ENCODE measurements around the gene SLC25A24. TPM values are rescaled to one million over a fixed set of nuclear protein-coding genes. Genes with fewer than 3 reads are reported as not detected.
A peak's percentile ranks its signal among the peaks of the same experiment; 100 is the strongest.

Gene SLC25A24
- total and polyA plus RNA-seq, 2 of the 13 experiments (the other 11 are each of a cell fraction or from before 2014, with no cell fraction given), result 8.0 to 12.4 TPM

DNA sequence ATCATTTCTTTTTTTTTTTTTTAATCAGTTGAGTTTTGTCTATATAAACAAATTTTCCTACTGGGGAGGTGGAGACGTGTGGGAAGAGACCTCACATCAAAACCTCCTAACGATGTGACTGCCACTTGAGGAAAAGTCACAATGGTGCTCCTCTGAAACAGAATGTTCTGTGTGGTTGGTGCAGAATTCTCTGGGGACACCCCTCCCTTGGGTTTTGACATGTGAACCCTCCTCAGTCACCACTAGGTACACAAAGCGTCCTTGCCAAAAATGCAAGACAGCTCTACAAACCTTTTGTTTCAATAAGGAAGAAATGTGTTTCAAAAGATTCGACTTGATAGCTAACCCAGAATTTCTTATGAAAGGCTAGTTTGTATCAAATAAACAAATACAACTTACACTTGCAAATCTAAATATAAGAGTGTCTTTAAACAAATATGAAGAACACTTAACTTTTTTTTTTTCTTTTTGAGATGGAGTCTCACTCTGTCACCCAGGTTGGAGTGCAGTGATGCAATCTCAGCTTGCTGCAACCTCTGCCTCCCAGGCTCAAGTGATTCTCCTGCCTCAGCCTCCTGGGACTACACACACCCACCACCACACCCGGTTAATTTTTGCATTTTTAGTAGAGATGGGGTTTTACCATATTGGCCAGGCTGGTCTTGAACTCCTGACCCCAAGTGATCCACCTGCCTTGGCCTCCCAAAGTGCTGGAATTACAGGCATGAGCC, 9.3 kb downstream of the SLC25A24 start (continued):
- TF ChIP-seq, protein P1, sequence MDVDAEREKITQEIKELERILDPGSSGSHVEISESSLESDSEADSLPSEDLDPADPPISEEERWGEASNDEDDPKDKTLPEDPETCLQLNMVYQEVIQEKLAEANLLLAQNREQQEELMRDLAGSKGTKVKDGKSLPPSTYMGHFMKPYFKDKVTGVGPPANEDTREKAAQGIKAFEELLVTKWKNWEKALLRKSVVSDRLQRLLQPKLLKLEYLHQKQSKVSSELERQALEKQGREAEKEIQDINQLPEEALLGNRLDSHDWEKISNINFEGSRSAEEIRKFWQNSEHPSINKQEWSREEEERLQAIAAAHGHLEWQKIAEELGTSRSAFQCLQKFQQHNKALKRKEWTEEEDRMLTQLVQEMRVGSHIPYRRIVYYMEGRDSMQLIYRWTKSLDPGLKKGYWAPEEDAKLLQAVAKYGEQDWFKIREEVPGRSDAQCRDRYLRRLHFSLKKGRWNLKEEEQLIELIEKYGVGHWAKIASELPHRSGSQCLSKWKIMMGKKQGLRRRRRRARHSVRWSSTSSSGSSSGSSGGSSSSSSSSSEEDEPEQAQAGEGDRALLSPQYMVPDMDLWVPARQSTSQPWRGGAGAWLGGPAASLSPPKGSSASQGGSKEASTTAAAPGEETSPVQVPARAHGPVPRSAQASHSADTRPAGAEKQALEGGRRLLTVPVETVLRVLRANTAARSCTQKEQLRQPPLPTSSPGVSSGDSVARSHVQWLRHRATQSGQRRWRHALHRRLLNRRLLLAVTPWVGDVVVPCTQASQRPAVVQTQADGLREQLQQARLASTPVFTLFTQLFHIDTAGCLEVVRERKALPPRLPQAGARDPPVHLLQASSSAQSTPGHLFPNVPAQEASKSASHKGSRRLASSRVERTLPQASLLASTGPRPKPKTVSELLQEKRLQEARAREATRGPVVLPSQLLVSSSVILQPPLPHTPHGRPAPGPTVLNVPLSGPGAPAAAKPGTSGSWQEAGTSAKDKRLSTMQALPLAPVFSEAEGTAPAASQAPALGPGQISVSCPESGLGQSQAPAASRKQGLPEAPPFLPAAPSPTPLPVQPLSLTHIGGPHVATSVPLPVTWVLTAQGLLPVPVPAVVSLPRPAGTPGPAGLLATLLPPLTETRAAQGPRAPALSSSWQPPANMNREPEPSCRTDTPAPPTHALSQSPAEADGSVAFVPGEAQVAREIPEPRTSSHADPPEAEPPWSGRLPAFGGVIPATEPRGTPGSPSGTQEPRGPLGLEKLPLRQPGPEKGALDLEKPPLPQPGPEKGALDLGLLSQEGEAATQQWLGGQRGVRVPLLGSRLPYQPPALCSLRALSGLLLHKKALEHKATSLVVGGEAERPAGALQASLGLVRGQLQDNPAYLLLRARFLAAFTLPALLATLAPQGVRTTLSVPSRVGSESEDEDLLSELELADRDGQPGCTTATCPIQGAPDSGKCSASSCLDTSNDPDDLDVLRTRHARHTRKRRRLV (CRISPR knock-in tag; IDR thresholded peaks at IDR 0.05), result no peak

DNA sequence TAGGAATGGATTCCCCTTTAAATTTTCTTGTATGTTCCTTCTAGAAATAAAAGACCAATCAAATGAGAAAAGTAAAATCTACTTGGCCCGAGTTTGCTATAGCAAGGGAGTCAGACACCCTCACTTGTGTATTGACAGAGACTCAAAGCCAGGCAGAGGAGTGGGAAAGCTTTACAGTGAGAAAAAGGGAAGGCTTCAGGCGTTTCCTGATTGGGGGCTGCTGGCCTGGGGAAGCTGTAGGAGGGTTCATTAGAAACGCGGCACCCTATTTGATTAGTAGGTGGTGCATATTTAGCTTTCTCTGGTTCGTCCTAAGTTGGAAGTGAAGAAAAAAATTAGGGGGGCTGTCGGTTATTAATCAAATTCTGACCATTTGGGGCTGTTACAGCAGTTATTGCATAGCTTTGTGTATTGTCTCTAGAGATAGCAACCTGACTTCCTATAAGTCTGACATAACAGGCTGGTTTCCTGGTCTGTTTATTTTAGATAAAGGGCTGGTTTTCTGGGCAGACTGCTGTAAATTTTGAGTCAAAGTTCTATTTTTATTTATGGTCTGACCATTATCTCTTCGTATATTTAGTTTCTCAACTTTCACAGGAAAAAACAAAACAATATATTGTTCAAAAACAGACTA, 10.0 kb downstream of the SLC25A24 start:
- in situ Hi-C loops (cut with HindIII; ENCODE audit: extremely low pct_ligation_motif_present, low pct_unique_long_range_greater_than_20kb) (no loop called here), intact Hi-C loops (cut with micrococcal nuclease; ENCODE audit: unreplicated experiment) (no loop called here)
- Histone ChIP-seq H3K27ac (ENCODE audit: extremely low read length, insufficient read depth, low read length) (no peak overlapping the region), H3K79me2 (ENCODE audit: insufficient read depth, low read length) (no peaks in the 10 kb centered on the region), H2AFZ (ENCODE audit: low read length) (no peak overlapping the region), H3K36me3 (replicated peaks in 1 of 2; ENCODE audit: control insufficient read depth in 1 of 2, insufficient read depth in 2 of 2, low read length in 2 of 2) (0 out of 5 replicates have a peak, but pooled peaks cover 0 to 7% of the 10 kb centered on the region in 2 experiments), H4K20me1 (ENCODE audit: insufficient read depth, low read length) (no peaks in the 10 kb centered on the region), H3K4me2 (ENCODE audit: low read depth, low read length) (no peak overlapping the region), H3K9me3 (ENCODE audit: low read length) (peaks cover 5% of the 10 kb centered on the region; the same call in 1 of the 2 replicates), H3K9ac (ENCODE audit: insufficient read depth, low read depth, low read length) (no peak overlapping the region), H3K4me3 (replicated peaks in 1 of 3; ENCODE audit: insufficient read depth in 1 of 3, low read depth in 2 of 3, low read length in 3 of 3) (no peak overlapping the region), H3K4me1 (ENCODE audit: insufficient read depth, low read length) (no peaks in the 10 kb centered on the region), H3K27me3 (ENCODE audit: control insufficient read depth in 1 of 2, insufficient read depth in 2 of 2, low read length in 2 of 2) (no peaks in the 10 kb centered on the region)
- CTCF ChIA-PET (ENCODE audit: low intra/inter-chr PET ratio, low total read pairs), result no interaction called here
- DNase-seq (ENCODE audit: low spot score) (no peak), FAIRE-seq (no peak), ATAC-seq (no peak)
- POLR2A ChIA-PET, result no interaction called here
- WGBS (ENCODE audit: low lambda C conversion rate), result 68% methylated on average over 7 of the region's 7 CpGs
- BruUV-seq (replicated peaks), result no TSS peak
- no peak for TF ChIP-seq SNAI1 (CRISPR knock-in tag; IDR thresholded peaks at IDR 0.05; ENCODE audit: borderline replicate concordance)
- TF ChIP-seq, protein P2, sequence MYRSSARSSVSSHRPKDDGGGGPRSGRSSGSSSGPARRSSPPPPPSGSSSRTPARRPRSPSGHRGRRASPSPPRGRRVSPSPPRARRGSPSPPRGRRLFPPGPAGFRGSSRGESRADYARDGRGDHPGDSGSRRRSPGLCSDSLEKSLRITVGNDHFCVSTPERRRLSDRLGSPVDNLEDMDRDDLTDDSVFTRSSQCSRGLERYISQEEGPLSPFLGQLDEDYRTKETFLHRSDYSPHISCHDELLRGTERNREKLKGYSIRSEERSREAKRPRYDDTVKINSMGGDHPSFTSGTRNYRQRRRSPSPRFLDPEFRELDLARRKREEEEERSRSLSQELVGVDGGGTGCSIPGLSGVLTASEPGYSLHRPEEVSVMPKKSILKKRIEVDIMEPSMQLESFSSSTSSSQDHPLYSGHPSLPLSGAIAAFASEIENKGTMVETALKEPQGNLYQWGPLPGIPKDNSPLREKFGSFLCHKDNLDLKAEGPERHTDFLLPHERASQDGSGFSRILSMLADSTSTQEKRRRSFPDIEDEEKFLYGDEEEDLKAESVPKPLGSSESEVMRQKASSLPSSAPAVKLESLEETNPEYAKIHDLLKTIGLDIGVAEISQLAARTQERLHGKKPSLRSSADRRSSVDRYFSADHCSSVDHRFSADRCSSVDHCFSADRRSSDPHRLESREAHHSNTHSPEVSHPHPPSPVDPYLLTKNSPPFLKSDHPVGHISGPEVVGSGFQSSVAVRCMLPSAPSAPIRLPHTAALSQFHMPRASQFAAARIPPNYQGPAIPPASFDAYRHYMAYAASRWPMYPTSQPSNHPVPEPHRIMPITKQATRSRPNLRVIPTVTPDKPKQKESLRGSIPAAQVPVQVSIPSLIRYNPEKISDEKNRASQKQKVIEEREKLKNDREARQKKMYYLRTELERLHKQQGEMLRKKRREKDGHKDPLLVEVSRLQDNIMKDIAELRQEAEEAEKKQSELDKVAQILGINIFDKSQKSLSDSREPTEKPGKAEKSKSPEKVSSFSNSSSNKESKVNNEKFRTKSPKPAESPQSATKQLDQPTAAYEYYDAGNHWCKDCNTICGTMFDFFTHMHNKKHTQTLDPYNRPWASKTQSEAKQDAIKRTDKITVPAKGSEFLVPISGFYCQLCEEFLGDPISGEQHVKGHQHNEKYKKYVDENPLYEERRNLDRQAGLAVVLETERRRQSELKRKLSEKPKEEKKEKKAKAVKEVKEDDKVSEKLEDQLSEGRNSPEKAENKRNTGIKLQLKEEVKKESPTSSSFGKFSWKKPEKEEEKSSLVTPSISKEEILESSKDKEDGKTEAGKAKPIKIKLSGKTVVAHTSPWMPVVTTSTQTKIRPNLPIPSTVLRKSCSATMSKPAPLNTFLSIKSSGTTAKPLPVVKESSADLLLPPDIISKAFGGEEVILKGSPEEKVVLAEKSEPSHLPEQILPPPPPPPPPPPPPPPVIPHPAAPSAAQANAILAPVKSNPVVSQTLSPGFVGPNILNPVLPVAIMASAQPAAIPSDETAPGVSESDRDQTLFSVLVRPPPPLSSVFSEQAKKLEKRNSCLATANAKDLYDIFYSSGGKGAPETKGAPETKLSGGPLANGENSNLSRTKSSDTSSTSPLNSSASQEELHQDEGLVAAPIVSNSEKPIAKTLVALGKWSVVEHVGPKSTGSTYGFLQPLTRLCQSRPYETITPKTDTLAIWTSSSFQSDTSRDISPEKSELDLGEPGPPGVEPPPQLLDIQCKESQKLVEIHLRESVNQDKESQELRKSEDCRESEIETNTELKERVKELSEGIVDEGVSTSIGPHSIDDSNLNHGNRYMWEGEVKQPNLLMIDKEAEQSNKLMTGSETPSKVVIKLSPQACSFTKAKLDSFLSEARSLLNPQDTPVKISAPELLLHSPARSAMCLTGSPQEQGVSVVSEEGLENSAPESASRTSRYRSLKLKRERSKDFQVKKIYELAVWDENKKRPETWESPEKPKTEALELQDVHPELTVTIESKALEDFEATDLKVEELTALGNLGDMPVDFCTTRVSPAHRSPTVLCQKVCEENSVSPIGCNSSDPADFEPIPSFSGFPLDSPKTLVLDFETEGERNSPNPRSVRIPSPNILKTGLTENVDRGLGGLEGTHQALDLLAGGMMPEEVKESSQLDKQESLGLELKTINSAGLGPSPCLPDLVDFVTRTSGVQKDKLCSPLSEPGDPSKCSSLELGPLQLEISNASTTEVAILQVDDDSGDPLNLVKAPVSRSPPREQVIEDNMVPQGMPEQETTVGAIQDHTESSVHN (CRISPR knock-in tag; IDR thresholded peaks at IDR 0.05), result no peak
- peak; percentile 99 for TF ChIP-seq ZNF792 (CRISPR knock-in tag; IDR thresholded peaks at IDR 0.05)
- no peak for TF ChIP-seq ZNF562 (CRISPR knock-in tag; IDR thresholded peaks at IDR 0.05; ENCODE audit: borderline replicate concordance)

Measured in HepG2 (cell line).